KMS-11 (cell line): Measurements from ENCODE around the gene RAPSN.

Experiments used
- H2AFZ ChIP-seq: fragments of 200-600 bp; sonication (generic); 2 replicates; pipeline ENCODE4 v1.6.1; 2016; ENCODE audit warnings: antibody characterized with exemption, mixed run types, low read depth
- H3K27ac ChIP-seq: fragments of 200-600 bp; sonication (generic); 2 replicates; pipeline ENCODE4 v1.6.1; 2016; ENCODE audit warnings: mild to moderate bottlenecking, mixed run types
- H3K27me3 ChIP-seq: fragments of 200-600 bp; sonication (generic); 2 replicates; pipeline ENCODE4 v1.6.1; 2017; ENCODE audit warnings: mild to moderate bottlenecking, low read depth, mixed run types, moderate library complexity; ENCODE audit not compliant: insufficient read depth
- H3K36me3 ChIP-seq: fragments of 200-600 bp; sonication (generic); 2 replicates; pipeline ENCODE4 v1.6.1; 2017; ENCODE audit warnings: mild to moderate bottlenecking, mixed run types; ENCODE audit not compliant: insufficient read depth
- H3K4me1 ChIP-seq: fragments of 200-600 bp; sonication (generic); 2 replicates; pipeline ENCODE4 v1.6.1; 2016; ENCODE audit warnings: mild to moderate bottlenecking, low read depth, mixed run types; ENCODE audit not compliant: poor library complexity, severe bottlenecking
- H3K4me2 ChIP-seq: fragments of 200-600 bp; sonication (generic); 2 replicates; pipeline ENCODE4 v1.7.0; 2016; ENCODE audit warnings: mild to moderate bottlenecking, mixed run types
- H3K4me3 ChIP-seq: fragments of 200-600 bp; sonication (generic); IDR thresholded peaks from 2 replicates; pipeline ENCODE4 v1.6.1; 2017; ENCODE audit warnings: low read depth, low read length, mixed read lengths; ENCODE audit not compliant: insufficient read depth
- H3K79me2 ChIP-seq: fragments of 200-600 bp; sonication (generic); 2 replicates; pipeline ENCODE4 v1.6.1; 2016; ENCODE audit warnings: low read depth, mixed run types; ENCODE audit not compliant: insufficient read depth
- H3K9ac ChIP-seq: fragments of 200-600 bp; sonication (generic); 2 replicates; pipeline ENCODE4 v1.6.1; 2016; ENCODE audit warnings: mild to moderate bottlenecking, mixed run types
- H4K20me1 ChIP-seq: fragments of 200-600 bp; sonication (generic); 2 replicates; pipeline ENCODE4 v1.6.1; 2016; ENCODE audit warnings: mild to moderate bottlenecking, mixed run types; ENCODE audit not compliant: insufficient read depth
- TF ChIP-seq, protein P1 (sequence below): fragments of 200-600 bp; sonication (generic); conservative IDR thresholded peaks from 2 replicates; pipeline ENCODE4 v1.6.1; 2017; ENCODE audit warnings: low read depth, mild to moderate bottlenecking, antibody characterized with exemption, low read length, moderate library complexity, mixed read lengths

Gene RAPSN

DNA sequence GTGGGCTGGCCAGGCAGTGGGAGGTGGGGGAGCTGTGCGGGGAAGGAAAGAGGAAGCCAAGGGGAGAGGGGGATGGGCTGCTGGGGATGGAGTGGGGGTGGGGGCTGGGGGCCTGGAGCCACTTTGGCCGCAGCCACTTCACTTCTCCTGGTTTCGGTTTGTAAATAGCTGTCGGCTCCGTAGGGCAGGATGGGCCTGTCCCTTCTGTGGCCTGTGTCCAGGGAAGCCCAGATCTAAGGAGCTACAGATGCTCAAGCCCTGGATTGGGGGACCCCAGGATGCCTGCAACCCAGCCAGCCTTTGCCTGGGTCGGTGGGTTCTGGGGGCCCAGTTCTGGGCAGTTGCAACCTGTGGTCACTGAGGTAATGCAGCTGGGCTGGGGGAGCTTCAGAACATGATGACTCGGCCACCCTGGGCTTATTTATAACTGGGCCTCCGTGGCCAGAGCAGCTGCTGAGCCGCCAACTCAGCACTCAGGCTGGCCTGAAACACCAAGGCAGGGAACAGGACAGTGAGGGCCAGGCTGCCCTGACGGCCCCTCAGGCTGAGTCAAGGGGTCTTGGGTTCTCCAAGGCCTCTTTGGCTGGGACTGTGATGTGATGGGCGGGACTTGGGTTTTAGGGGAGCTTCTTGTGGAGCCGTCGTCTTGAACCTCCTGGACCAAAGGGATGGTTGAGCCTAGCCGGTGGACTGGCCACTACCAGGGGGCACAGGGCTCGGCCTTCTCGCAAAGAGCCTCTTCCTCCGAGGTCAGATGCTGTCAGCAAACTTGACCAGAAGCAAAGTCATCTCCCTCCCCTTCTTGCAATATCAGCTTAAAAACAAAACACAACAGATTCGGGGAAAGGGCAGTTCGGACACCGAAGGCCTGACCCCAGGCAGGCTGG lies 55.5 kb downstream of the RAPSN start:
- TF ChIP-seq, protein P1, sequence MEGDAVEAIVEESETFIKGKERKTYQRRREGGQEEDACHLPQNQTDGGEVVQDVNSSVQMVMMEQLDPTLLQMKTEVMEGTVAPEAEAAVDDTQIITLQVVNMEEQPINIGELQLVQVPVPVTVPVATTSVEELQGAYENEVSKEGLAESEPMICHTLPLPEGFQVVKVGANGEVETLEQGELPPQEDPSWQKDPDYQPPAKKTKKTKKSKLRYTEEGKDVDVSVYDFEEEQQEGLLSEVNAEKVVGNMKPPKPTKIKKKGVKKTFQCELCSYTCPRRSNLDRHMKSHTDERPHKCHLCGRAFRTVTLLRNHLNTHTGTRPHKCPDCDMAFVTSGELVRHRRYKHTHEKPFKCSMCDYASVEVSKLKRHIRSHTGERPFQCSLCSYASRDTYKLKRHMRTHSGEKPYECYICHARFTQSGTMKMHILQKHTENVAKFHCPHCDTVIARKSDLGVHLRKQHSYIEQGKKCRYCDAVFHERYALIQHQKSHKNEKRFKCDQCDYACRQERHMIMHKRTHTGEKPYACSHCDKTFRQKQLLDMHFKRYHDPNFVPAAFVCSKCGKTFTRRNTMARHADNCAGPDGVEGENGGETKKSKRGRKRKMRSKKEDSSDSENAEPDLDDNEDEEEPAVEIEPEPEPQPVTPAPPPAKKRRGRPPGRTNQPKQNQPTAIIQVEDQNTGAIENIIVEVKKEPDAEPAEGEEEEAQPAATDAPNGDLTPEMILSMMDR = no peak
- peak overlapping the region; percentile 83 for H2AFZ ChIP-seq
- H3K4me3 ChIP-seq = no peak overlapping the region
- H3K4me1 ChIP-seq = peaks cover 21% of the 10 kb centered on the region
- H3K9ac ChIP-seq = peak overlapping the region; percentile 19; the same call in 1 of the 2 replicates
- no peaks in the 10 kb centered on the region for H4K20me1 ChIP-seq
- H3K79me2 ChIP-seq = no peaks in the 10 kb centered on the region
- H3K27ac ChIP-seq = peak overlapping the region; percentile 37
- H3K27me3 ChIP-seq = no peaks in the 10 kb centered on the region
- no peaks in the 10 kb centered on the region for H3K36me3 ChIP-seq
- peak overlapping the region; percentile 69; the same call in 1 of the 2 replicates for H3K4me2 ChIP-seq

DNA sequence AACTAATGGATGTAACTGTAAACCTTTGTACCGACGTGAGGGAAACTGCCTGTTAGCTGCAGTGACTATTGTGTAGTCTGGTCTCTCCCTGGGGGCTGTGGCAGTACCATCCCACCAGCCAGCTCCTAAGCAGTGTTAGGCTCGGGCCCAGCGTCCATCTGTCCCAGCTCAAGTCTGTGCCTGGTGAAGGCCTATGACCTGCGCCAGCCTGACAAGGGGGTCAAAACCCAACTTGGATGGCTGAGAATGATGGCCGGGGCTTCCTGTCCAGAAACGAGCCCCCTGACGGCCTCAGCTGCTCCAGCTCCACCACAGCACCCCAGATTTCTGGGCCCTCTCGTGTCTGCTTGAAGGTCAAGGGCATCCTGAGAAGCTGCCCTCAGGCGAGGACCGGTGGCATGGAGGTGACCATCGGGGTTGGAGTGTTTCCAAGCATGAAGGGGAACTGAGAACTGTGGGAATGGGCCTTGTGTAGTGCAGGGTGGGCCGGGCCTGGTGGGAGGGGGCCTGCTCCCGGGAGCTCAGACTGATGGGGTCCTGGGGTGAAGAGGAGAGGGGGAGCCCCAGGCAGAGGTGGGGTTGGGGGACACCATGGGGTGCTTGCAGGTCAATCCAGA lies 56.3 kb downstream of the RAPSN start:
- TF ChIP-seq, protein P1 = no peak
- H3K4me2 ChIP-seq = 0 out of 2 replicates have a peak overlapping the region, but pooled peaks have one; percentile 69
- no peaks in the 10 kb centered on the region for H3K79me2 ChIP-seq
- H3K27ac ChIP-seq = peak overlapping the region; percentile 37; the same call in 1 of the 2 replicates
- no peaks in the 10 kb centered on the region for H3K36me3 ChIP-seq
- no peaks in the 10 kb centered on the region for H4K20me1 ChIP-seq
- peak overlapping the region; percentile 19; the same call in 1 of the 2 replicates for H3K9ac ChIP-seq
- H3K27me3 ChIP-seq = no peaks in the 10 kb centered on the region
- H2AFZ ChIP-seq = peak overlapping the region; percentile 83; the same call in 1 of the 2 replicates
- H3K4me3 ChIP-seq = no peak overlapping the region
- H3K4me1 ChIP-seq = peaks cover 21% of the 10 kb centered on the region

DNA sequence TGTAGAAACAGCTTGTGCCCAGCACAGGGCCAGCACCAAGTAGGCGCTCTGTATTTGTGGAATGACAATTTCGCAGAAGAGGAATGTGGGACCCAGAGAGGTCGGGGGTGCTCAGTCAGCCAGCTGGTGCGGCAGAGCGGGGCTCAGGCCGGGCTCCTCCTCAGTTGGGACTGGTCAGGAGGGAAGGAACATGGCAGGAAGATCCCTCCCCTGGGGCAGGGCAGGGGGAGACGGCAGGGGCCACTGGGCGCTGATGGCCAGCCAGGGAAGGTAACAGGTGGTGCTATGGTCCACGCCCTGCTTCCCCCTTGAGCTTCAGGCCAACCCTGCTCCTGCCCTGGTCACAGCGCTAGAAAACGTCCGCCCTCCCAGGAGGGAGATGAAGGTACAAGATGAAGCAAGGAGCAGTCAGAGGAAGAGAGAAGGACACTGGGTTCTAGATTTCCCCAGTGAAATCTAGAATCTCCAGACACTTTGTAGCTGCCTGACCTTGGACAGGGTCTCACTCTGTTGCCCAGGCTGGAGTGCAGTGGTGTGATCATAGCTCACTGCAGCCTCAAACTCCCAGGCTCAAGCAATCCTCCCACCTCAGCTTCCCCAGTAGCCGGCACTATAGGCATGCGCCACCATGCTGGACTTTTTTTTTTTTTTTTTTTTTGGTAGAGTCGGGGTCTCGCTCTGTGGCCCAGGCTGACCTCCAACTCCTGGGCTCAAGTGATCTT lies 57.1 kb downstream of the RAPSN start:
- Histone ChIP-seq H3K36me3 (no peaks in the 10 kb centered on the region), H3K4me2 (no peak overlapping the region), H3K27ac (no peak overlapping the region), H3K4me1 (peaks cover 21% of the 10 kb centered on the region), H2AFZ (no peak overlapping the region), H4K20me1 (no peaks in the 10 kb centered on the region), H3K9ac (no peak overlapping the region), H3K79me2 (no peaks in the 10 kb centered on the region), H3K27me3 (no peaks in the 10 kb centered on the region), H3K4me3 (no peak overlapping the region)
- TF ChIP-seq, protein P1 = no peak

DNA sequence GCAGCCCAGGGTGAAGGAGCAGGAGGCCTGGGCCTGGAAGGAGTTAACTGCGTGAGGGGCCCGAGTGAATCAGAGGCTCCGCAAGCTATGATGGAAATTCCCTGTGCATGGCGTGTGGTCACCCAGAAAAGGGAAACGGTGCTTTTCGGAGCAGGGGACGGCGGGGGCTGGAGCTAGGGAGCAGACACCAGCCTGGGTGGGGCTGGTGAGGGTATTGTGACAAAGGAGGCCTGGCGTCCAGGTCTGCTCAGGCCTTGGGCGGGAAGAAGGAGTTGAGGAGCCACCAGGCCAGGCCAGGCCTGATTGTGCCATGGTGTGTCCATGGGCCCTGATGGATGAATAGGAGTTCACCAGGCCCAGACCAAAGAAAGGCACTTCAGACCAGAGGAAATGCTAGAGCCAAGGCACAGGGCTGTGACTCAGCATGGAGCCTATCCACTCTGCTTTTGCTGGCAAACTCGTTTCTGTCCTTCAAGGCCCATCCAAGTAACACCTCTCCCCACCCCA lies 57.8 kb downstream of the RAPSN start:
- H4K20me1 ChIP-seq = no peaks in the 10 kb centered on the region
- H3K27ac ChIP-seq = no peak overlapping the region
- no peak overlapping the region for H3K9ac ChIP-seq
- no peak overlapping the region for H2AFZ ChIP-seq
- TF ChIP-seq, protein P1 = no peak
- H3K27me3 ChIP-seq = no peaks in the 10 kb centered on the region
- no peak overlapping the region for H3K4me3 ChIP-seq
- no peak overlapping the region for H3K4me2 ChIP-seq
- H3K4me1 ChIP-seq = peaks cover 21% of the 10 kb centered on the region
- no peaks in the 10 kb centered on the region for H3K79me2 ChIP-seq
- no peaks in the 10 kb centered on the region for H3K36me3 ChIP-seq
